G401.6 (cell line): ENCODE results near the gene PNPLA8.
"Not testable (repeated sequence)": the region's sequence is repeated elsewhere in the genome, so short reads cannot be mapped to it uniquely, and the experiment has no call there.

ENCODE experiments used
- FAIRE-seq: peaks from 2 replicates; lab custom pipeline; 2012; peaks lifted over from hg19 to GRCh38; lab: Jason Lieb, UNC

Gene PNPLA8

GRCh38 chr7:108467391-108467790, 58.5 kb downstream of the PNPLA8 start:
- FAIRE-seq = no peak

GRCh38 chr7:108466322-108466721, 59.6 kb downstream of the PNPLA8 start:
- FAIRE-seq = not testable (repeated sequence)

- FAIRE-seq = no peak
Measured at GRCh38 chr7:108464743-108465142, 61.2 kb downstream of the PNPLA8 start.

GRCh38 chr7:108463613-108464012, 62.3 kb downstream of the PNPLA8 start:
- FAIRE-seq = no peak

GRCh38 chr7:108461840-108462239, 64.1 kb downstream of the PNPLA8 start:
- FAIRE-seq = no peak

- no peak for FAIRE-seq
Measured at GRCh38 chr7:108460964-108461363, 65.0 kb downstream of the PNPLA8 start.

GRCh38 chr7:108459922-108460551, 65.9 kb downstream of the PNPLA8 start:
- no peak for FAIRE-seq

- no peak for FAIRE-seq
Measured at GRCh38 chr7:108457871-108458270, 68.1 kb downstream of the PNPLA8 start.

- FAIRE-seq = no peak
Measured at GRCh38 chr7:108456845-108457540, 68.9 kb downstream of the PNPLA8 start.

- no peak for FAIRE-seq
Measured at GRCh38 chr7:108455998-108456677, 69.8 kb downstream of the PNPLA8 start, which contains the start of gene NRCAM. NRCAM (minus strand) TSS chr7:108456436; CDS start chr7:108240064, 216,372 bp downstream.

GRCh38 chr7:108455551-108455997, 70.4 kb downstream of the PNPLA8 start:
- no peak for FAIRE-seq

GRCh38 chr7:108454674-108455550, 71.0 kb downstream of the PNPLA8 start:
- no peak for FAIRE-seq

- FAIRE-seq = no peak
Measured at GRCh38 chr7:108454317-108454673, 71.6 kb downstream of the PNPLA8 start.

- no peak for FAIRE-seq
Measured at GRCh38 chr7:108453320-108453719, 72.6 kb downstream of the PNPLA8 start.

- peak; percentile 30 for FAIRE-seq
Measured at GRCh38 chr7:108452707-108453106, 73.2 kb downstream of the PNPLA8 start.

- FAIRE-seq = no peak
Measured at GRCh38 chr7:108451296-108451848, 74.6 kb downstream of the PNPLA8 start.

- FAIRE-seq = no peak
Measured at GRCh38 chr7:108450160-108450559, 75.8 kb downstream of the PNPLA8 start.

- no peak for FAIRE-seq
Measured at GRCh38 chr7:108449521-108449920, 76.4 kb downstream of the PNPLA8 start.

- no peak for FAIRE-seq
Measured at GRCh38 chr7:108448584-108449505, 77.1 kb downstream of the PNPLA8 start.

GRCh38 chr7:108442039-108442568, 83.8 kb downstream of the PNPLA8 start:
- no peak for FAIRE-seq
